Heart left ventricle (tissue), 16 donors: ENCODE results near the gene SLC9A9. TPM values are rescaled to one million over a fixed set of nuclear protein-coding genes. Genes with fewer than 3 reads are reported as not detected.
A peak's percentile ranks its signal among the peaks of the same experiment; 100 is the strongest.

Experiments used
- ATAC-seq, 4 donors: fragments of 200-7000 bp; cut with Tn5 transposase; one replicate each; pipeline ENCODE4 v1.9.1; 2020 to 2022; ENCODE audit warnings: moderate library complexity in 4 of 4, mild to moderate bottlenecking in 3 of 4, moderate number of reproducible peaks in 1 of 4
- DNase-seq, 5 donors: peaks; one replicate each; pipeline ENCODE4 v3.0.0-alpha.2; 2020
- H3K27ac ChIP-seq, 12 donors: fragments of 200-600 bp; sonication (generic) in 4 of 12; one replicate each; pipeline versions ENCODE4 v1.5.0 to v1.8.0; 2016 to 2022; ENCODE audit warnings: mild to moderate bottlenecking in 2 of 12
- H3K27me3 ChIP-seq, 9 donors: fragments of 200-600 bp; sonication (generic) in 2 of 9; one replicate each; pipeline versions ENCODE4 v1.5.1 to v1.8.0; 2016 to 2022; ENCODE audit warnings: mild to moderate bottlenecking in 3 of 9
- H3K36me3 ChIP-seq, 9 donors: fragments of 200-600 bp; sonication (generic) in 2 of 9; one replicate each; pipeline versions ENCODE4 v1.5.0 to v1.8.0; 2018 to 2022; ENCODE audit warnings: mild to moderate bottlenecking in 2 of 9
- H3K4me1 ChIP-seq, 12 donors: fragments of 200-600 bp; sonication (generic) in 4 of 12; one replicate each; pipeline versions ENCODE4 v1.5.0 to v1.8.0; 2016 to 2022; ENCODE audit warnings: mild to moderate bottlenecking in 3 of 12
- H3K4me3 ChIP-seq, 12 donors: fragments of 200-600 bp; sonication (generic) in 4 of 12; one replicate each; pipeline versions ENCODE4 v1.5.0 to v1.8.0; 2017 to 2022; ENCODE audit warnings: mild to moderate bottlenecking in 9 of 12, moderate library complexity in 4 of 12
- H3K9me3 ChIP-seq, 12 donors: fragments of 200-600 bp; sonication (generic) in 4 of 12; one replicate each; pipeline versions ENCODE4 v1.5.0 to v1.8.0; 2016 to 2022; ENCODE audit warnings: mild to moderate bottlenecking in 1 of 12
- CTCF ChIP-seq, 12 donors: fragments of 200-600 bp; sonication (generic) in 4 of 12; IDR thresholded peaks; one replicate each; pipeline versions ENCODE4 v1.5.0 to v1.8.0; 2018 to 2022; ENCODE audit warnings: antibody characterized with exemption in 12 of 12, mild to moderate bottlenecking in 5 of 12
- POLR2A ChIP-seq, 2 donors: fragments of 450-650 bp; IDR thresholded peaks; one replicate each; pipeline ENCODE4 v1.6.1; 2017; ENCODE audit warnings: antibody characterized with exemption in 2 of 2, mild to moderate bottlenecking in 2 of 2, moderate library complexity in 2 of 2
- WGBS, 4 donors: extraction: QIAGEN DNeasy Blood & Tissue Kit in 2 of 4; methylation state at CpG; one replicate each; pipeline versions ENCODE4 v1.1.5 to v1.1.7; 2013 to 2018; 5-methylcytosine and 5-hydroxymethylcytosine counted together
- intact Hi-C, 10 donors: fragments of 100-400 bp; cut with DNase I; formaldehyde crosslinking; loops; one replicate each; pipeline versions ENCODE4 v1.11.1 to v1.14.2; 2022
- polyA plus RNA-seq, 2 donors: library from polyadenylated mRNA; stranded (reverse); fragments of 200-250 nt; gene quantifications; one replicate each; pipeline ENCODE4 v1.2.3, GENCODE V29; 2013
- total RNA-seq, 9 donors: library from RNA; depleted of rRNA in 2 of 9; stranded (reverse); fragments of >200 nt in 2 of 9; fragmentation: NEBNext Ultra II Directional in 3 of 9; extraction: Animal tissue kit (Norgen Biotek cat#: 25700) in 3 of 9; gene quantifications; one replicate each; pipeline versions ENCODE4 v1.1.0 to v1.2.4, GENCODE V29; 2016 to 2023
- donor health status: ischemic (EF 13 %, LVEDD 7.1; RV severe dilation, severe dysfunction).
- donor health status: healthy with polysubstance abuse.
- donor health status: DM: no; HTN: yes; CAD: no.
- donor health status: DM: no; HTN: no; CAD: no.
- donor health status: ischemic (EF 25% LVEDD 6.9; RV normal size, moderate dysfunction).
- donor health status: ischemic (EF 25% LVEDD 5.7; RV mildly dilated, moderate dysfunction).
- donor health status: healthy.
- donor health status: DM: yes; HTN: yes; CAD: no.
- donor health status: ischemic (EF 35%, LVEDD 5.7; RV mildly dilated, moderate dysfunction).
- donor health status: nonischemic (EF 11% LVEDD 7.7; RV severe dilation, severe dysfunction).
- donor health status: DM: yes; HTN: yes; CAD: no.
- donor health status: PGD.
- donor health status: ischemic (EF 29% LVEDD 5.4; RV normal size, mild dysfunction).
- donor health status: nonischemic (EF 23%, LVEDD 6.1; RV moderate dilation, normal function).

The SLC9A9 gene
- total and polyA plus RNA-seq, 11 donors, result 0.76 to 17.5 (median 3.3) TPM

GRCh38 chr3:143885780-143886427 is 37.6 kb upstream of the SLC9A9 start:
- H3K4me1 ChIP-seq, result no peaks in the 10 kb centered on the region
- intact Hi-C loops, result loop anchor here in 1 of 10 donors (10.0 kb wide), 1 partner anchor 889 kb away; no protein-coding TSS in a partner anchor
- 91 to 100% (median 95%) methylated on average over 1 of the region's 1 CpG for WGBS, 4 donors
- peak; percentile 46 to 66 (median 56) for TF ChIP-seq CTCF (IDR thresholded peaks at IDR 0.05)
- TF ChIP-seq POLR2A (IDR thresholded peaks at IDR 0.05), result no peak
- H3K27ac ChIP-seq, result no peak overlapping the region
- DNase-seq (no peak), ATAC-seq (peak in 1 of 4 donors; percentile 52)
- H3K27me3 ChIP-seq, result no peaks in the 10 kb centered on the region
- H3K9me3 ChIP-seq, result no peaks in the 10 kb centered on the region
- no peak overlapping the region for H3K4me3 ChIP-seq
- H3K36me3 ChIP-seq, result no peaks in the 10 kb centered on the region

DNA sequence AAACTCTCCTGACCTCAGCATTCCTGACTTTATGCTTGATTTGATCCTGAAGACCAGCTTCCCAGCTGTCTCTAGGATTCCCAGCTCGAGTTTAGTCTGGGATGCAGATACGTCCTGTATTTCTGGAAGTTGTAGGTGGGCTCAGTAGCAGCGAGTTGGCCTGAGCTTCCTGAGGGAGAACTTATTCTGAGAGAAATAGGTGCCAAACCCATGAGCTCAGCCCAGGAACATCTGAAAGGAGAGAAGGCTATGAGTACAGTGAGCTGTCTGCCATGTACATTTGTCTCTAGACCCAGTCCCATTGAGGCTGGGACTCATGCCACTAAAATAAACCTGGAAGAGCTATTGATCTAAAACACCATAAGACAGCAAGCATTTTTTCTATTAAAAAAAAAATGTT is 36.6 kb upstream of the SLC9A9 start:
- ATAC-seq, result no peak
- WGBS, 4 donors, result 44 to 62% (median 52%) methylated on average over 3 of the region's 3 CpGs
- Histone ChIP-seq H3K27me3 (no peaks in the 10 kb centered on the region), H3K27ac (no peak overlapping the region), H3K36me3 (no peaks in the 10 kb centered on the region), H3K4me1 (no peaks in the 10 kb centered on the region), H3K9me3 (no peaks in the 10 kb centered on the region), H3K4me3 (no peak overlapping the region)
- DNase-seq, result no peak
- intact Hi-C loops, result loop anchor here in 1 of 10 donors (10.0 kb wide), 1 partner anchor 890 kb away; no protein-coding TSS in a partner anchor
- TF ChIP-seq POLR2A (IDR thresholded peaks at IDR 0.05) (no peak), CTCF (IDR thresholded peaks at IDR 0.05) (no peak)

GRCh38 chr3:143883151-143883550 is 34.9 kb upstream of the SLC9A9 start:
- no peak for TF ChIP-seq POLR2A (IDR thresholded peaks at IDR 0.05)
- no peak for TF ChIP-seq CTCF (IDR thresholded peaks at IDR 0.05)
- 83 to 87% (median 85%) methylated on average over 3 of the region's 3 CpGs for WGBS, 4 donors
- ATAC-seq (no peak), DNase-seq (no peak)
- Histone ChIP-seq H3K4me3 (no peak overlapping the region), H3K27ac (no peak overlapping the region), H3K36me3 (no peaks in the 10 kb centered on the region), H3K27me3 (no peaks in the 10 kb centered on the region), H3K9me3 (no peaks in the 10 kb centered on the region), H3K4me1 (no peaks in the 10 kb centered on the region)
- intact Hi-C loops, result loop anchor here in 1 of 10 donors (10.0 kb wide), 1 partner anchor 892 kb away; no protein-coding TSS in a partner anchor

DNA sequence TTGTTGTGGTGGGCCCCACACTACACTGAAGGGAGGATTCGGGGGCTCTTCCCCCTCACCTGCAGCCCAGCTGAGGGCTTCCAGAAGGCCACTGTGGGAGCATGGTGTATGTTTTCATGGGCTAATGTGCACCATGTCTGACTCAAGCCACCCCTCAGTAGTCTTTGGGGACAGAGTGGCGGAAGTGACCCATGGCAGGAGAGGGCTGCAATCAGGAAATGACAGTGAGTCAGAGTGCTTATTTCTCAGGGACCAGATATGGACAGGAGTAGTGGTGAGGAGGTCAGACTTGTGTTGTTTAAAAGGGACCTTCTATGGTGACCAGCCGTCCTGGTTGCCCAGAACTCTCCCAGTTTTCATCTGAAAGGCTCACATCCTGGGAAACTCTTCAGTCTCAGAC is 32.8 kb upstream of the SLC9A9 start:
- Histone ChIP-seq H3K27ac (no peak overlapping the region), H3K4me1 (peaks cover 0 to 4% (median 0%) of the 10 kb centered on the region in 12 donors), H3K36me3 (no peaks in the 10 kb centered on the region), H3K4me3 (no peak overlapping the region), H3K9me3 (no peaks in the 10 kb centered on the region), H3K27me3 (no peaks in the 10 kb centered on the region)
- intact Hi-C loops, result loop anchor here in 1 of 10 donors (10.0 kb wide), 1 partner anchor 894 kb away; no protein-coding TSS in a partner anchor
- TF ChIP-seq POLR2A (IDR thresholded peaks at IDR 0.05) (no peak), CTCF (IDR thresholded peaks at IDR 0.05) (no peak)
- 72 to 82% (median 81%) methylated on average over 3 of the region's 3 CpGs for WGBS, 4 donors
- peak in 1 of 4 donors; percentile 34 for ATAC-seq
- DNase-seq, result no peak
